RWPE2 (cell line): Measurements from ENCODE around the gene VPS39.

ENCODE experiments used
- ATAC-seq: fragments of 200-7000 bp; cut with Tn5 transposase; 3 replicates; pipeline ENCODE4 v1.9.1; 2021; ENCODE audit warnings: low read depth
- DNase-seq: peaks from one replicate; pipeline ENCODE4 v3.0.0-alpha.2; 2020; ENCODE audit warnings: low spot score
- H3K27ac ChIP-seq: fragments of 450-650 bp; 2 replicates; pipeline ENCODE4 v1.5.1; 2017; ENCODE audit warnings: mild to moderate bottlenecking; ENCODE audit not compliant: poor library complexity, severe bottlenecking
- H3K27me3 ChIP-seq: fragments of 250-450 bp; sonication (Bioruptor Pico); 2 replicates; pipeline ENCODE4 v1.5.1; 2021; ENCODE audit warnings: mild to moderate bottlenecking, moderate library complexity; ENCODE audit not compliant: insufficient read depth, poor library complexity, severe bottlenecking
- H3K36me3 ChIP-seq: fragments of 250-450 bp; sonication (Bioruptor Pico); 2 replicates; pipeline ENCODE4 v1.5.1; 2020; ENCODE audit warnings: low read depth, mild to moderate bottlenecking, moderate library complexity
- H3K4me1 ChIP-seq: fragments of 250-450 bp; sonication (Bioruptor Pico); 2 replicates; pipeline ENCODE4 v1.5.1; 2021; ENCODE audit warnings: mild to moderate bottlenecking, moderate library complexity; ENCODE audit not compliant: insufficient read depth, poor library complexity, severe bottlenecking
- H3K4me3 ChIP-seq: fragments of 250-450 bp; sonication (Bioruptor Pico); 2 replicates; pipeline ENCODE4 v1.5.1; 2021; ENCODE audit warnings: mild to moderate bottlenecking, moderate library complexity; ENCODE audit not compliant: severe bottlenecking
- H3K9me3 ChIP-seq: fragments of 250-450 bp; sonication (Bioruptor Pico); 2 replicates; pipeline ENCODE4 v1.5.1; 2021; ENCODE audit warnings: mild to moderate bottlenecking, moderate library complexity; ENCODE audit not compliant: severe bottlenecking
- CTCF ChIP-seq: fragments of 450-650 bp; IDR thresholded peaks from one replicate; pipeline ENCODE4 v1.5.1; 2017; ENCODE audit warnings: mild to moderate bottlenecking, moderate library complexity; ENCODE audit not compliant: poor library complexity, severe bottlenecking

VPS39 gene

DNA sequence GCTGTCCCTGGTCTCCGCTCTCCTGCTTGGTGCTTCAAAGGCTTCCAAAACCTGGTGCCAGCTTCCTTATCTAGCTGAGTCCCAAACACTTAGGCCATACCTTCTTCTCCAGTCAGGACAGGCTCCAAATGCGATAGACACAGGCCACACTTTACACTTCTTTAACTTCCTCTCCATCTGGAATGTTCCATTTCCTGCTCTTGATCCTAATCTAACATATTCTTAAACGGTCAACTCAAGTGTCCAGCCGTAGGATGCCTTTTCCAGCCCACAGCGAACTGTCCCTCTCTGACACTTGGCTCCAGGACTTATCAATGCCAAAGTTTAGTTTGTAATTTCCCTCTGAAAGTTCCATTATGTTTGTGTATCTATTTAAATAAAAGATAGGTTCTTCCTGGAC, 32.4 kb downstream of the VPS39 start:
- Histone ChIP-seq H3K36me3 (peaks cover 85% of the 10 kb centered on the region), H3K4me1 (no peaks in the 10 kb centered on the region), H3K27me3 (no peaks in the 10 kb centered on the region), H3K9me3 (no peaks in the 10 kb centered on the region), H3K4me3 (no peak overlapping the region), H3K27ac (no peak overlapping the region)
- DNase-seq (no peak), ATAC-seq (no peak)
- no peak for TF ChIP-seq CTCF

DNA sequence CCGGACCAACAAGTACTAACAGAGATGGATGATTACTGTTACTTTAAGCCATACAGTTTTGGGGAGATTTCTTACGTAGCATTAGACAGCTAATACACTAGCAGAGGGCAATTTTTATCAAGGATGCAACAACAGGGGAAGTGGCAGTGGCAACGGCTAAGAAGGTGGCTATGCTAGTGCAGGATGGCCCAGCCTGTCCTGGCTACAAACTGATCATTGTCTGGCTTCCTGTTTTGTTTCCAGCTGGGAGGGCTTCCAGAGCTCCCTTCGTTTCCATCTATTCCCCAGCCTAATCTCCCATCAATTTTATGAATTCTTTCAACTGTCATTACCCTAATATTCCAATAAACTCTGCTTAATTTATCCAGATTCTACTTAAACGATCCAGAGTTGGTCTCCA, 35.6 kb downstream of the VPS39 start:
- Histone ChIP-seq H3K27me3 (no peaks in the 10 kb centered on the region), H3K36me3 (peaks cover 86% of the 10 kb centered on the region), H3K27ac (no peak overlapping the region), H3K9me3 (no peaks in the 10 kb centered on the region), H3K4me1 (no peaks in the 10 kb centered on the region), H3K4me3 (no peak overlapping the region)
- DNase-seq (no peak), ATAC-seq (no peak)
- no peak for TF ChIP-seq CTCF

GRCh38 chr15:42171795-42172194, 36.3 kb downstream of the VPS39 start:
- H3K4me1 ChIP-seq, result no peaks in the 10 kb centered on the region
- no peak for TF ChIP-seq CTCF
- no peak overlapping the region for H3K4me3 ChIP-seq
- peaks cover 89% of the 10 kb centered on the region for H3K36me3 ChIP-seq
- no peaks in the 10 kb centered on the region for H3K27me3 ChIP-seq
- H3K27ac ChIP-seq, result no peak overlapping the region
- no peak for ATAC-seq
- H3K9me3 ChIP-seq, result no peaks in the 10 kb centered on the region
- DNase-seq, result no peak

DNA sequence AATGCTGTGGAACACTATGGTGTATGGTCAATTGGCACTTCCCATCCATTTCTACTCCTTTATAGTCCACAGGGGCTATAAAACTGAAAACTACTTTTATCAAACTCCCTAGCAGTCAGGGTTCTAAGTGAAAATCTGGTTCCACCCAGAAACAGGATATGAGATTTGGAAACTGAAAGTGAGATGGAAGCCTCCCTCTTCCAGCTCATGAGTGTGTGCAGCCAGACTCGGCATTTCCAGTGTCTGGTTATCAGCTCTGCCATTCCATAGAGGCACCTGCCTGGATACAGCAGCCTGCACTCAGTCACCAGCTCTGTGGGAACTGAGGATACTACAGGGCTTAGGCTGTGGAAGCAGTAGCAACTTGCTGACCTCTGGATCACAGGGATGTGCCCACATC, 37.0 kb downstream of the VPS39 start:
- Histone ChIP-seq H3K4me3 (no peak overlapping the region), H3K9me3 (no peaks in the 10 kb centered on the region), H3K4me1 (no peaks in the 10 kb centered on the region), H3K36me3 (peaks cover 89% of the 10 kb centered on the region), H3K27ac (no peak overlapping the region), H3K27me3 (no peaks in the 10 kb centered on the region)
- ATAC-seq, result no peak
- TF ChIP-seq CTCF, result no peak
- no peak for DNase-seq

DNA sequence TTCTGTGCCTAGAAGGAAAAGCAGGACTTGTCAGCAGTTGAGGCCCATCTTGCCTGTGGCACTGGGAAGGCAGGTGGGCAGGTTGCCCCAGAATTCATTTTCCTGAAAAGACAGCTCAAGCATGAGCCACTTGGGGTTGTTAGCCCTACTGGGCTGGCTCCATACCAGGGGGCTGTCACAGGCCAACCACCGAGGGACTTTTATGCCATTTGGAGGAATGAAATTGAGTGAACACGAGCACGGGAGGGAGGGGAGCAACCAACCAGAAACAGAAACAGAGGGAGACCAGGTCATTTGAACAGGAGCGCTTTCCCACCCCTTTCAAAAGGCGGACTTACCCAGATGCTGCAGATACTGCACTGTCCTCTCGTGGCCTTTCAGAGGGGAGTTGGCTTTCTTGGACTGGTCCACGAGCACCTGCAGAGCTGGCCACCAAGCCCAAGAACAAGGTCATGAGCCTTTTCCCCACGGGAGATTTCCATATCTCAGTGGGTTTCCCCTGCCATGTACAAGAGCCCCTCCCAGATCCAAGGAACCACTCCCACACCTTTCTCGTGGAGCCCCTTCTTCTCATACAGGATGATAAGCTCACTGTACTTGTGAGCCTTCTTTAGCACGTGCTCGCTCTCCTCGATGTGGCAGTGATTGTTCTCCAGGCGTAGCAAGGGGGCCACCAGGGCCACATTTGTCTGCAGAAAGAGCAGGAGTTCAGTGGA, 41.7 kb downstream of the VPS39 start:
- ATAC-seq (no peak), DNase-seq (no peak)
- Histone ChIP-seq H3K4me1 (no peaks in the 10 kb centered on the region), H3K27me3 (no peaks in the 10 kb centered on the region), H3K9me3 (no peaks in the 10 kb centered on the region), H3K27ac (no peak overlapping the region), H3K36me3 (peaks cover 96% of the 10 kb centered on the region), H3K4me3 (no peak overlapping the region)
- TF ChIP-seq CTCF, result no peak
